Loucy (cell line): ENCODE results near the gene IL18RAP.

ENCODE experiments used
- H2AFZ ChIP-seq: fragments of 200-600 bp; sonication (generic); 2 replicates; pipeline ENCODE4 v1.6.0; 2016; ENCODE audit warnings: antibody characterized with exemption, mild to moderate bottlenecking, low read length, moderate library complexity
- H3F3A ChIP-seq: fragments of 200-600 bp; 2 replicates; pipeline ENCODE4 v1.6.0; 2016; ENCODE audit warnings: antibody characterized with exemption, low read depth, mild to moderate bottlenecking
- H3K27me3 ChIP-seq: fragments of 200-600 bp; sonication (generic); 2 replicates; pipeline ENCODE4 v1.6.1; 2014; ENCODE audit warnings: low read length, mild to moderate bottlenecking; ENCODE audit not compliant: insufficient read depth, poor library complexity, severe bottlenecking
- H3K36me3 ChIP-seq: fragments of 200-600 bp; sonication (generic); 2 replicates; pipeline ENCODE4 v1.6.1; 2016; ENCODE audit warnings: low read length; ENCODE audit not compliant: insufficient read depth
- H3K4me1 ChIP-seq: fragments of 200-600 bp; sonication (generic); 2 replicates; pipeline ENCODE4 v1.5.1; 2014; ENCODE audit warnings: low read length, mild to moderate bottlenecking; ENCODE audit not compliant: insufficient read depth, poor library complexity, severe bottlenecking
- H3K4me2 ChIP-seq: fragments of 200-600 bp; sonication (generic); 2 replicates; pipeline ENCODE4 v1.6.0; 2014; ENCODE audit warnings: antibody characterized with exemption, low read length, low read depth, mild to moderate bottlenecking; ENCODE audit not compliant: poor library complexity, severe bottlenecking
- H3K4me3 ChIP-seq: fragments of 200-600 bp; sonication (generic); 2 replicates; pipeline ENCODE4 v1.5.1; 2014; ENCODE audit warnings: low read length, mild to moderate bottlenecking, mixed read lengths; ENCODE audit not compliant: poor library complexity, severe bottlenecking
- H3K79me2 ChIP-seq: fragments of 200-600 bp; sonication (generic); 2 replicates; pipeline ENCODE4 v1.6.1; 2014; ENCODE audit warnings: low read length; ENCODE audit not compliant: insufficient read depth
- H3K9ac ChIP-seq: fragments of 200-600 bp; sonication (generic); 2 replicates; pipeline ENCODE4 v1.6.0; 2014; ENCODE audit warnings: mild to moderate bottlenecking, low read depth, low read length, moderate library complexity; ENCODE audit not compliant: poor library complexity, severe bottlenecking
- H3K9me2 ChIP-seq: fragments of 200-600 bp; sonication (generic); replicated peaks from 2 replicates; pipeline ENCODE4 v1.6.1; 2016; ENCODE audit warnings: low read depth, low read length, mixed read lengths
- H3K9me3 ChIP-seq: fragments of 200-600 bp; sonication (generic); 2 replicates; pipeline ENCODE4 v1.6.1; 2014; ENCODE audit warnings: mild to moderate bottlenecking, antibody characterized with exemption, low read length, low read depth; ENCODE audit not compliant: insufficient read depth
- H4K20me1 ChIP-seq: fragments of 200-600 bp; sonication (generic); 2 replicates; pipeline ENCODE4 v1.6.0; 2014; ENCODE audit warnings: antibody characterized with exemption, low read length, mild to moderate bottlenecking; ENCODE audit not compliant: insufficient read depth, poor library complexity, severe bottlenecking
- EZH2phosphoT487 ChIP-seq: fragments of 200-600 bp; IDR thresholded peaks from 2 replicates; pipeline ENCODE4 v1.6.1; 2018; ENCODE audit warnings: antibody characterized with exemption, mild to moderate bottlenecking, moderate library complexity, borderline replicate concordance
- TF ChIP-seq, protein P1 (sequence below): fragments of 200-600 bp; sonication (generic); conservative IDR thresholded peaks from 2 replicates; pipeline ENCODE4 v1.5.1; 2014; ENCODE audit warnings: mild to moderate bottlenecking, antibody characterized with exemption, low read length

IL18RAP gene

GRCh38 chr2:102387763-102388546 lies 35.0 kb upstream of the IL18RAP start:
- Histone ChIP-seq H3K9ac (no peak overlapping the region), H4K20me1 (no peaks in the 10 kb centered on the region), H3K9me3 (peaks cover 19% of the 10 kb centered on the region), H3F3A (0 out of 2 replicates have a peak, but pooled peaks cover 2% of the 10 kb centered on the region), H3K79me2 (no peaks in the 10 kb centered on the region), H2AFZ (no peak overlapping the region), H3K4me2 (no peak overlapping the region), H3K4me3 (no peak overlapping the region), H3K9me2 (no peaks in the 10 kb centered on the region), H3K36me3 (peaks cover 22% of the 10 kb centered on the region), H3K27me3 (peaks cover 6% of the 10 kb centered on the region), H3K4me1 (peaks cover 19% of the 10 kb centered on the region)
- TF ChIP-seq, protein P1, sequence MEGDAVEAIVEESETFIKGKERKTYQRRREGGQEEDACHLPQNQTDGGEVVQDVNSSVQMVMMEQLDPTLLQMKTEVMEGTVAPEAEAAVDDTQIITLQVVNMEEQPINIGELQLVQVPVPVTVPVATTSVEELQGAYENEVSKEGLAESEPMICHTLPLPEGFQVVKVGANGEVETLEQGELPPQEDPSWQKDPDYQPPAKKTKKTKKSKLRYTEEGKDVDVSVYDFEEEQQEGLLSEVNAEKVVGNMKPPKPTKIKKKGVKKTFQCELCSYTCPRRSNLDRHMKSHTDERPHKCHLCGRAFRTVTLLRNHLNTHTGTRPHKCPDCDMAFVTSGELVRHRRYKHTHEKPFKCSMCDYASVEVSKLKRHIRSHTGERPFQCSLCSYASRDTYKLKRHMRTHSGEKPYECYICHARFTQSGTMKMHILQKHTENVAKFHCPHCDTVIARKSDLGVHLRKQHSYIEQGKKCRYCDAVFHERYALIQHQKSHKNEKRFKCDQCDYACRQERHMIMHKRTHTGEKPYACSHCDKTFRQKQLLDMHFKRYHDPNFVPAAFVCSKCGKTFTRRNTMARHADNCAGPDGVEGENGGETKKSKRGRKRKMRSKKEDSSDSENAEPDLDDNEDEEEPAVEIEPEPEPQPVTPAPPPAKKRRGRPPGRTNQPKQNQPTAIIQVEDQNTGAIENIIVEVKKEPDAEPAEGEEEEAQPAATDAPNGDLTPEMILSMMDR: no peak
- TF ChIP-seq EZH2phosphoT487: no peak

DNA sequence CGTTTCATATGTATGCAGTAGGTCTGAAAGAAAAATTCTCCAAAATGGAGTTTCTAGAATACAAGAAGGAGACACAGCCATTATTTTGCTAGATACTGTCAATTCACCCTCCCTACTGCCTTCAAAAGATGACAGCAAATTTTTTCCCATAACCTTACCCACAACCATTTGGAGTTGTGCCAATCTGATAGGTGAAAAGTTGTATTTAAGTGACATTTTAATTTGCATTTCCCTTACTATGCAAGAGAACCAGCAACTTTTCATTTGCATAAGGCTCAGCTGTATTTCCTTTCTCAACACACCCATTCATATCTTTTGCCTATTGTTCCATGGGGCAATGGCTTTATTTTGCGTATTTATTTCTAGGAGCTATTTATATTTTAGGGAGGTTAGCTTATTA lies 31.4 kb upstream of the IL18RAP start:
- no peaks in the 10 kb centered on the region for H3K9me2 ChIP-seq
- H3K4me3 ChIP-seq: peak overlapping the region; percentile 6
- no peaks in the 10 kb centered on the region for H3K79me2 ChIP-seq
- peak overlapping the region; percentile 38 for H3K4me2 ChIP-seq
- no peaks in the 10 kb centered on the region for H3K27me3 ChIP-seq
- no peaks in the 10 kb centered on the region for H3K9me3 ChIP-seq
- H2AFZ ChIP-seq: no peak overlapping the region
- TF ChIP-seq EZH2phosphoT487: no peak
- TF ChIP-seq, protein P1: no peak
- peaks cover 50% of the 10 kb centered on the region for H3K4me1 ChIP-seq
- no peaks in the 10 kb centered on the region for H4K20me1 ChIP-seq
- peak overlapping the region; percentile 12 for H3K9ac ChIP-seq
- no peaks in the 10 kb centered on the region; the same call in 1 of the 2 replicates for H3K36me3 ChIP-seq
- peaks cover 2% of the 10 kb centered on the region; the same call in 1 of the 2 replicates for H3F3A ChIP-seq

- TF ChIP-seq, protein P1: no peak
- TF ChIP-seq EZH2phosphoT487: no peak
- Histone ChIP-seq H3K9me3 (no peaks in the 10 kb centered on the region), H3K36me3 (no peaks in the 10 kb centered on the region; the same call in 1 of the 2 replicates), H3K27me3 (no peaks in the 10 kb centered on the region), H3K9me2 (no peaks in the 10 kb centered on the region), H3K9ac (peak overlapping the region; percentile 12), H4K20me1 (no peaks in the 10 kb centered on the region), H3K79me2 (no peaks in the 10 kb centered on the region), H3K4me1 (peaks cover 56% of the 10 kb centered on the region), H3F3A (peaks cover 5% of the 10 kb centered on the region; the same call in 1 of the 2 replicates), H2AFZ (no peak overlapping the region), H3K4me3 (peak overlapping the region; percentile 6), H3K4me2 (peak overlapping the region; percentile 38)
Observed at GRCh38 chr2:102392096-102392495, 30.9 kb upstream of the IL18RAP start.
